Measurements from ENCODE around the gene FGFR4.

GRCh38 chr5:177086654-177087397 lies at the start of gene FGFR4:
- TF ChIP-seq REST (IDR thresholded peaks at IDR 0.05; ENCODE audit: low read depth) = no peak
- TF ChIP-seq RAD21 (IDR thresholded peaks at IDR 0.05; ENCODE audit: low read depth) = peak; percentile 37; the same call in 1 of the 2 replicates
- TF ChIP-seq TAF1 (IDR thresholded peaks at IDR 0.05; ENCODE audit: low read depth) = peak; percentile 42; the same call in 1 of the 2 replicates
- no peak for TF ChIP-seq EP300 (IDR thresholded peaks at IDR 0.05; ENCODE audit: borderline replicate concordance)
- TF ChIP-seq TCF12 (IDR thresholded peaks at IDR 0.05; ENCODE audit: low read depth) = no peak; the same call in 1 of the 2 replicates
- TF ChIP-seq NFIC (IDR thresholded peaks at IDR 0.05) = no peak; the same call in 1 of the 2 replicates

All from Ishikawa (cell line).